ENCODE results near the gene RPP14. TPM values are rescaled to one million over a fixed set of nuclear protein-coding genes. Genes with fewer than 3 reads are reported as not detected.

Gene RPP14
- total and polyA plus RNA-seq, 2 donors (not counting 3 experiments of a cell fraction or from before 2014, with no cell fraction given): 11.9 to 18.1 TPM

GRCh38 chr3:58296269-58296668, 9.8 kb upstream of the RPP14 start:
- dilution Hi-C loops (cut with MboI; ENCODE audit: extremely low pct_ligation_motif_present, low sequenced_read_pairs): no loop called here
- TF ChIP-seq CTCF (IDR thresholded peaks at IDR 0.05; ENCODE audit: extremely low read depth in 1 of 2, insufficient read depth in 1 of 2, low read depth in 1 of 2, low read length in 2 of 2): no peak
- no peak for TF ChIP-seq MYC (IDR thresholded peaks at IDR 0.05; ENCODE audit: low read depth, low read length)
- TF ChIP-seq EZH2 (IDR thresholded peaks at IDR 0.05; ENCODE audit: borderline replicate concordance, low read depth, low read length, severe bottlenecking): no peak
- TF ChIP-seq MAX (IDR thresholded peaks at IDR 0.05; ENCODE audit: insufficient read depth, insufficient read length): no peak
- TF ChIP-seq POLR2A (IDR thresholded peaks at IDR 0.05; ENCODE audit: low read depth, low read length): no peak
- TF ChIP-seq FOS (IDR thresholded peaks at IDR 0.05; ENCODE audit: borderline replicate concordance, insufficient read depth, low read length): no peak
- TF ChIP-seq JUN (IDR thresholded peaks at IDR 0.05; ENCODE audit: borderline replicate concordance, insufficient read depth, insufficient read length, low read depth): no peak
- TF ChIP-seq POLR2AphosphoS5 (IDR thresholded peaks at IDR 0.05; ENCODE audit: insufficient read depth, low read depth, low read length): no peak
- TF ChIP-seq GATA2 (IDR thresholded peaks at IDR 0.05; ENCODE audit: insufficient read depth, insufficient read length, low read depth, low read length): no peak
- ChIA-PET POLR2A (no interaction called here), CTCF (interaction anchor here (1.0 to 10.0 kb wide), 5 partner anchors 9 to 118 kb away, joined by 3 to 369 read pairs (median 4); partner anchors contain the start of genes ABHD6, HTD2 and RPP14)
- H4K20me1 ChIP-seq (replicated peaks; ENCODE audit: control insufficient read depth, extremely low read depth, insufficient read depth, low read length): no peaks in the 10 kb centered on the region
- DNase-seq (ENCODE audit: low read depth, low spot score) (no peak), FAIRE-seq (no peak)
- H3K36me3 ChIP-seq (ENCODE audit: control insufficient read depth in 2 of 2, extremely low read depth in 1 of 2, insufficient read depth in 2 of 2, low read length in 2 of 2): no peaks in the 10 kb centered on the region
- no TSS peak for BruUV-seq (replicated peaks)
- H3K79me2 ChIP-seq (ENCODE audit: control insufficient read depth, insufficient read depth, low read length): no peaks in the 10 kb centered on the region
- H3K4me2 ChIP-seq (ENCODE audit: insufficient read depth, low read length): no peak overlapping the region
- no peak overlapping the region for H3K4me3 ChIP-seq (replicated peaks in 1 of 3; ENCODE audit: insufficient read depth in 1 of 3, low read depth in 1 of 3, low read length in 3 of 3)
- intact Hi-C loops (cut with micrococcal nuclease): no loop called here
- H2AFZ ChIP-seq (ENCODE audit: low read depth, low read length): no peak overlapping the region
- H3K27me3 ChIP-seq (ENCODE audit: control insufficient read depth in 2 of 2, insufficient read depth in 2 of 2, low read length in 2 of 2): peaks cover 2 to 4% of the 10 kb centered on the region in 2 experiments
- no peak overlapping the region for H3K27ac ChIP-seq (ENCODE audit: insufficient read depth, low read depth, low read length)
- no peaks in the 10 kb centered on the region for H3K9me1 ChIP-seq (replicated peaks; ENCODE audit: control insufficient read depth, extremely low read depth, insufficient read depth, low read length)
- no peaks in the 10 kb centered on the region for H3K4me1 ChIP-seq (ENCODE audit: control insufficient read depth, extremely low read depth, insufficient read depth, low read length)
- no peaks in the 10 kb centered on the region for H3K9me3 ChIP-seq (replicated peaks; ENCODE audit: control insufficient read depth, insufficient read depth, low read length)
- H3K9ac ChIP-seq (replicated peaks; ENCODE audit: extremely low read depth, insufficient read depth, low read length): no peak overlapping the region

Data from endothelial cell of umbilical vein (primary cell).